GM18909 (cell line): ENCODE results near the gene RAP1GDS1.
A peak's percentile ranks its signal among the peaks of the same experiment; 100 is the strongest.
"Not testable (repeated sequence)": the region's sequence is repeated elsewhere in the genome, so short reads cannot be mapped to it uniquely, and the experiment has no call there.

Source experiments
- ATAC-seq: cut with Tn5 transposase; IDR thresholded peaks from one replicate; pipeline ENCODE4 v1.9.1; 2021; ENCODE audit warnings: mild to moderate bottlenecking; ENCODE audit not compliant: unreplicated experiment, poor library complexity

Gene RAP1GDS1

DNA sequence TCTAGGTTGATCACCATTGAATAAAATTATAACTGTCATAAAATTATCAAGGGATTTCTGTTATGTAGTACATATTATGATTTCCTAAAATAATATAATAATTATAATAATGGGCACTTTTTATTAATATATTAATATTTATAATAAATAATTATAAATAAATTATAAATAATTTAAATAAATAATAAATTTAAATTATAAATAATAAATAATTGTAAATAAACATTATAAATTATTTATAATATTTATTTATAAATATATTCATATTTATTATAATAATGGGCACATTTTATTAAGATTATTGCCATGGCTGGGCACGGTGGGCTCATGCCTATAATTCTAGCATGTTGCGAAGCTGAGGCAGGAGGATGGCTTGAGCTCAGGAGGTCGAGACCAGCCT is 24.5 kb downstream of the RAP1GDS1 start:
- ATAC-seq: no peak

DNA sequence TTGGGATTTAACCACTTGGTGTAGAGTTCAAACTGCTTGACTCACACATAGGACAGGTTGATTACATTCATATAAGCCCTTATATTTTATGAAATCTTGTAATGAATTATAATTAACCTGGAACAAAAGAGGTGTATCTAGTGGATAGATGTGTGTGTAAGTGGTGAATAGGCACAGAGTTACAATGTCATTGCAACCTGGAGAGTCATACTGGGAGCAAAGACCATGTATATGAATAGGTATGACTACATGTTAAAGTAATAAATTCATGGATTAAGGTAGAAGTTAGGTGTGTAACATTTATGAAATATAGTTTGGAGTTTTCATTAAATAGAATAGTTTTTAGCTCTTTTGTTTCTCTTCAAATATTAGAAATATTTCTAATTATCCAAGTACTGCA is 26.1 kb downstream of the RAP1GDS1 start:
- no peak for ATAC-seq

DNA sequence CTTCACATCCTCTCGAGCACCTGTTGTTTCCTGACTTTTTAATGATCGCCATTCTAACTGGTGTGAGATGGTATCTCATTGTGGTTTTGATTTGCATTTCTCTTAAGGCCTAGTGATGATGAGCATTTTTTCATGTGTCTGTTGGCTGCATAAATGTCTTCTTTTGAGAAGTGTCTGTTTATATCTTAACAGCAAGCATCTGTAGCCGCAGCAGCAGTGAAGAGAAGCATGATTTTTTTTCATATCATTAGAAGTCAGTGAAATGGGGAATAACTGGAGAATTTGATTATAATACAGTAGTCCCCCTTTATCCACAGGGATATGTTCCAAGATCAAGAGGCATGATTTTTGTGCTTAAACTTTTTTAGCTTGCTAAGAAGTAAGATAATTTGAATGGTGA is 27.5 kb downstream of the RAP1GDS1 start:
- ATAC-seq: peak; percentile 55

DNA sequence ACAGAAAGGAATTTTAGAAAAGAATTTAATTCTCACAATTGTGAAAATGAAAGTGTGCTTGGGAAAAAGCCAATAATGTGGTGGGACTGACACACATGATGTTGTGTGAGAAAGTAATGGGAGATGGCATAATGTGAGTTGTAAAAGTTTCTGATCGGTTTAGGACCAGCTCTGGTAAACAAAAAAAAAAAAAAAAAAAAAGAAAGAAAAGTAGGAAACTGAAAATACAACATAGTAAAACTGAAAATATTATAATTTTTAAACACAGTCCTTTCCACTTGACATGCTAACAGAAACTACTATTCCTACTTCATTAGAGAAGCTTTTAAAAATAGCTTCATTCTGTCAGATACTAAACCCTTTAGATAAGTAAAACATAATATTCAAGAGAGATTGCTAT is 28.2 kb downstream of the RAP1GDS1 start:
- ATAC-seq: peak; percentile 67

DNA sequence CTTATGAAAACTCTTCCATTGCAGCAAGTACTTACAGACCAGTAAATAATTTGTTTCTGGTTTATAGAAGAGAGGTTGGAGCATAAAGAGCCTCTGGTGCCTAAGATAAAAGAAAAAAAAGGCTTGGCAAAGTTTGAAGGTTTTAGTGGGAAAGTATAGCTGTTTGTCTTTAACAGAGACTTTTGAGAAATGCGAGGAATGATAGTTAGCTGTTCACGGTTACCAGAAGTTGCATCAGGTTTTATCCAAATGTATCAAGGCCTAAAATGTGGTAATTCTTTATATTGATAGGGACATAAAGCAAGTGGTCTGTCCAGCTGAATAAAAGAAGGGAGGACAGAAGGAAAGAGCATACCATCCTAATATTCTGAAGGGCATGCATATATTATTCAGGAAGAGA is 29.3 kb downstream of the RAP1GDS1 start:
- ATAC-seq: no peak

DNA sequence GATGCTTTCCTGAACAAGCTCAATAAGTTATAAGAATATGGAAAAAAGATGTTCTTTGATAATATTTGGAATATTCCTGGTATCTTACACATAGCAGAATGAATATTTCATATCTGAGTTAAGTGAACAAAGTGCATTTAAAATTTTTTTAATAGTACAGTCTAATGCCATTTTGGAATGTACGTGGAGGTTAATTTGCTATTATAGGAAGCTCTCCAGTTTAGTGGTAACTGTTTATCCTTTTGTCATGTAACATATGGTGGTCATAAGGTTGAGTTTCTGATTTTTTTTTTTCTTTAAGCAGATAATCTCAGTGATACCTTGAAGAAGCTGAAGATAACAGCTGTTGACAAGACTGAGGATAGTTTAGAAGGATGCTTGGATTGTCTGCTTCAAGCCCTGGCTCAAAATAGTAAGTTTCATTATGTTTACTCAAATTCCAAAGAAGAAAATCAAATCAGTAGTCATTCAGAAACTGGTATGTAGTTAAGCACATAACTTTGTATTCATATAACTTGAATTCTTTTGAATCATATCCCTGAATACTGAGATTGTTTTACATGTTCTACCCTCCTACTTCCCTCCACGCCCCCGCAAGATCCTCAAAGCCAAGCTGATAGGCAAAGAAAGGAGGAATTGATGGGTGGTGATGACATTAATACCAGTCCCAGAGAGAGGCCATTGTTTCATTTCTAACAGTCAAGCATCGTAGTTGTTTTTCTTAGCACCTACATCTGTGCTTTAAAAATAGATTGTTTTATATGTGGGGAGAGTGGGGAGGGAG is 32.1 kb downstream of the RAP1GDS1 start:
- no peak for ATAC-seq

DNA sequence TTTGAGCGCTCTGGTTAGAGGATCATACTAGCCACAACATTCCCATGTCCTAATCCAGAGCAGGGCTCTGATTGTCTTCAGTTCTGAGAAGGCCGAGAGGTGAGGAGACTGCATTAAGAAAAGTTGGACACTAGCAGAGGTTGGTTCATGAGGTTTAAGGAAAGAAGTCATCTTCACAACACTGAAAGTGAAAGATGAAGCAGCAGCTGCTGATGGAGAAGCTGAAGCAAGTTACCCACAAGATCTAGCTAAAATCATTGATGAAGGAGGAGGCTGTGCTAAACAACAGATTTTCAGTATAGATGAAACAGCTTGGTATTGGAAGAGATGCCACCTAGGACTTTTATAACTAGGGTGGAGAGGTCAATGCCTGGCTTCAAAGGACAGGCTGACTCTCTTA is 36.8 kb downstream of the RAP1GDS1 start:
- peak; percentile 59 for ATAC-seq

DNA sequence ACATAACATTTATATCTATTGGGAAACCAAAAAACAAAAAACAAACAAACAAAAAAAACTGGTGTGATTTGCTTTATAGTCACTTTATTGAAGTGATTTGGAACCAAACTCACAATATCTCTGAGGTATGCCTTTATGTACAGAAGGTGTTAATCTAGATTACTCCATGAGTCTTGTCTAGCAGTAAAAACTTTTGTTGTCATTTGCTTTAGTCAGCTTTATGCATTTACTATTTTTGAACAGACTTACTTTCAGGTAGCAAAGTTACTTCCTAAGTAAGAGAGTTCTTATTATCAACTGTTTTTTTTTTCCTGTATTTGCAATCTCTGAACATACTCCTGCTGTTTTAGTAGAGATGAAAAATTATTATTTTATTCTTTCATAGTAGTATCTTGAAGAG is 39.5 kb downstream of the RAP1GDS1 start:
- no peak for ATAC-seq

DNA sequence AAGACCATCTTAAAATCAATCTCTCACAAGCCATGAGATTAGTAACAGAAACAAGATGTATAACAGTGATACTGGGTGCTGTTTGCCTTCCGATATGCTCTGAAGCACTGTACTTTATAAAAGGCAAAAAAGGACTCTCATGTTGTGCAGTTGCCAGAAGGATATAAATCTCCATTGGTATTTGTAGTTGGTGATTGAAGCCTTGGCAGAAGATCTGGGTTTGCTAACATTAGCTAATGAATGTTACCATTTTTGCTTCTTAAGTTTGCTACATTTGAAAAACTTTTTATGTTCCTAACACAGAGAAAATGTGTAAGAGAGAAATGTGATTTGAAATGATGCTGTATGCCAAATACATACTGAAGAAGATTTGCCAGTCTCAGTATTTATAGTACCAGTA is 44.4 kb downstream of the RAP1GDS1 start:
- ATAC-seq: no peak

DNA sequence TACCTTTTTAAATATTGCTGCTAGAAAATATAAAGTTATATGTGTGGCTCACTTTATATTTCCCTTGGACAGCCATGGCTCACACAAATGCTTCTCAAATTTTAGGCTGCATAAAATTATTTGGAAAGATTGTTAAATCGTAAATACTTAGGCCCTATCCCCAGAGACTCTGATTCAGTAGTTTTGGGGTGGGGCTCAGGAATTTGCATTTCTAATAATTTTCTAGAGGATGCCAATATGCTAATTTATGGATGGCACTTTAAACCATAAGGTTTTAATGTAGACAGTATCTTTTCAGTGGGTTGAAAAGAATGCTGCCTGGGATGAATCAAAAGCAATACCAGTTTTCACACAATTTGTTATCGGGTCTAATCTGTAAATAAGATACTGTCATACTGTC is 49.7 kb downstream of the RAP1GDS1 start:
- no peak for ATAC-seq

DNA sequence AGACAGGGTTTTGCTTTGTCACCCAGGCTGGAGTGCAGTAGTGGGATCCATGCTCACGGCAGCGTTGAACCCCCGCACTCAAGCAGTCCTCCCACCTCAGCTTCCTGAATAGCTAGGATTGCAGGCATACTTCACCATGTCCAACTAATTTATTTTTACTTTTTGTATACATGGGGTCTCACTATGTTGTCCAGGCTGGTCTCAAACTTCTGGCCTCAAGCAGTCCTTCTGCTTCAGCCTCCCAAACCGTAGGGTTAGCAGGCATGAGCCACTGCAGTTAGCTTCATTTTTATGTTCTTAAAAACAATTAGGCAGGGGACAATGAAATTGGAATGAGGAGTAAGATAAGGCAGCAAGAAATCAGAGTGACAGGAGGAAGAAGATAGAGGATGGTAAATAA is 50.5 kb downstream of the RAP1GDS1 start:
- ATAC-seq: no peak

DNA sequence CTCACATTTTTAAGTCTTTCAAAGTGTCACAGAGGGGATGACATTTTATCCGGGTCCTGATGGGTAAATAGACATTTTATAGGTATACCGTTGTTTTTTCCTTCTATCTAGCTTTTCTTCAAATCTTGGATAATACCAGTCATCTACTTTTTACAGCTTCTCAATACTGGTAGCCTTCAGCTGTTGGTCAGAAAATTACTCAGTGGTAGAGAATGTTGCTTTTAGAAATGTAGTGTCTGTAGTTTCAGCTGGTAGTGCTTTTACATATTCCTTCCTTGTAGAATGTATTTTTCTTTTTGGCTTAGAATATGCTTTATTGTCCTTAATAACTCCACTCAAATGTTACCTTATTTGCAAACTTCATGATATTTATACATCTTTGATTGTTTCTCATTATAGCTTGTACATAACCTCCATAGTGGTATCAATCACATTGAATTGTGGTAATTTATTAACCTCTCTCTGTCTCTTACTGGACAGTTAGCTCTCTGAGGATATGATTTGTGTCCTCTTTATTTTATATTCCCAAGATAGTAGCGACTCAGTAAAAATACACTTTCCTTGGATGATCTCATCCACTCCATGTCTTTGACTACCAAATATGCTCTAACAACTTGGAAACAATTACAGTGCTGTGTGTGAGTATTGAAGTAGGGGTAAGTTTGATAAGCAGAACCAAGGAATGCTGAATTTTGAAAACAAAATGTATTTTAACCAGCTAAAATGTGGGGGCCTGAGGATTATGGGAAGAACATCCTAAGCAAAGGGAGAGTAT is 53.8 kb downstream of the RAP1GDS1 start:
- no peak for ATAC-seq

DNA sequence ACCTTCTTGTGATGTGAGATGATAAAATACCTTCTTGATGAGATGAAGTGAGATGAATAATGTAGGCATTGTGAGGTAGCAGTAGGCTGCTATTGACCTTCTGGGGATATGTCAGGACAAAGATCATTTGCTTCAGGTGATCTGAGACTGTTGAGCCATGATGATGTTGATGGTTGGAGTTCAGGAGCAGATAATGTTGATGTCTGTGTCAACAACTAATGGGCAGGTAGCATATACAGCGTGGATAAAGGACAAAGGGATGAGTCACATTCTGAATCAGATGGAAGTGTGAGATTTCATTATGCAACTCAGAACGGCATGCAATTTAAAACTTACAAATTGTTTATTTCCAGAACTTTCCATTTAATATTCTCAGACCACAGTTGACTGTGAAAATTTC is 57.3 kb downstream of the RAP1GDS1 start:
- ATAC-seq: no peak

DNA sequence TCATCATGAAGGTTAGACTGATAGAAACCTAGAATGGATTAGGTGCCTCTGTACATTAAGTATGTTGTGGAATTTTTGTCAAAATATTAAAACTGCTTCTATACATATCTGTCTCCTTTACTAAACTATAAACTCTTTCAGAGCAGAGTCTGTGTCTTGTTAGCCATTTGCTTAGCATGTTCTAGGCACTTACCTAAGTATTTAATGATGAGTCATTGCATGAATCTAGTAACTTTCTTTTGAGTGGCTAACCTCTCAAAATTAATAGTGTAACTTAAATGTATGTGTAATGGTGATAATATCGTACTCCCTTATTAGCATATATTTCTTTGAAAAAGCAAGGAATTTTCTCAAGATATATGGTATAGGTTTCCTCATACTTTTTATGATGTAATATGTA is 57.8 kb downstream of the RAP1GDS1 start:
- ATAC-seq: no peak

DNA sequence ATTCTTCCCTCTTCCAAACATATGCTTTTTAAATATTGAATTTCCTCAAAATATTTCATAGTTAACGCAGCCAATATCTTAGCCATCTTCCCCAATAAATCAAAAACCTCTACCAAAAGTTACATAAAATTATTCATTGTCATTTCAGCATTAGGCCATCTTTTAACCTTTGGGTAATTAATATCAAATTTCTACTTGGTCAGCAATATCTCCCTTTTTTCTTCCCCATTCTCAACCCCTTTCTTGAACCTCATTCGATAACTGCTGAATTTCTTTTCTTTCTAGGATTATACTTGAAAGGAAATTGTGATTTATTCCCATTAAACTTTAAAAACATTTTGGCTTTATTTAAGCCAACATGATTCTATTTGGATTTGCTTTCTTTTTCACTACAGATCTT is 65.0 kb downstream of the RAP1GDS1 start:
- ATAC-seq: no peak

DNA sequence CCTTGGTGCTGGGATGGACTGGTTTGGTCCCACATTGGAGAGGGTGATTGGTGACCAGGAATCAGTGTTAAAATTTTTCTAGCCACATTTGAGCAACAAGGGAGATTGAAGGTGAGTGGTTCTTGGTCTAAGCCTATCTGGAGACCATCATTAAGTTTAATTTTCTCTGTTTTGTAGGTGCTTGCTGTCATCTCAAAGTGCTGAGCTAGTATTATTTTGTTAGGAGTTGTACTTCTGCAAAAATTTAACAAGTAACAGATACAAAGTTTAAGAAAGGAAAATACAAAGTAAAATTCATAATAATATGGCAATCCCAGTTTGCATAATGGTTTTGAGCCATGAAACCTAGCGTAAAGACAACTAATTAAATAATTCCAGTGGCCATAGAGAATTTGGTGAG is 66.5 kb downstream of the RAP1GDS1 start:
- ATAC-seq: no peak

DNA sequence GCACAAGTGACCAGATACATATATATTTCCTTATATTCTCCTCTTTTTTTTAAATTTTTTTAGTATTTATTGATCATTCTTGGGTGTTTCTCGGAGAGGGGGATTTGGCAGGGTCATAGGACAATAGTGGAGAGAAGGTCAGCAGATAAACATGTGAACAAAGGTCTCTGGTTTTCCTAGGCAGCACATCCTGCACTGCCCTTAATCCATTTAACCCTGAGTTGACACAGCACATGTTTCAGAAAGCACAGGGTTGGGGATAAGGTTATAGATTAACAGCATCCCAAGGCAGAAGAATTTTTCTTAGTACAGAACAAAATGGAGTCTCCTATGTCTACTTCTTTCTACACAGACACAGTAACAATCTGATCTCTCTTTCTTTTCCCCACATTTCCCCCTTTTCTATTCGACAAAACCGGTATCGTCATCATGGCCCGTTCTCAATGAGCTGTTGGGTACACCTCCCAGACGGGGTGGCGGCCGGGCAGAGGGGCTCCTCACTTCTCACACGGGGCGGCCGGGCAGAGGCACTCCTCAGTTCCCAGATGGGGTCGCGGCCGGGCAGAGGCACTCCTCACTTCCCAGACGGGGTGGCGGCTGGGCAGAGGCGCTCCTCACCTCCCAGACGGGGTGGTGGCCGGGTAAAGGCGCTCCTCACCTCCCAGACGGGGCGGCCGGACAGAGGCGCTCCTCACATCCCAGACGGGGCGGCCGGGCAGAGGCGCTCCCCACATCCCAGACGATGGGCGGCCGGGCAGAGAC is 68.9 kb downstream of the RAP1GDS1 start:
- ATAC-seq: not testable (repeated sequence)

DNA sequence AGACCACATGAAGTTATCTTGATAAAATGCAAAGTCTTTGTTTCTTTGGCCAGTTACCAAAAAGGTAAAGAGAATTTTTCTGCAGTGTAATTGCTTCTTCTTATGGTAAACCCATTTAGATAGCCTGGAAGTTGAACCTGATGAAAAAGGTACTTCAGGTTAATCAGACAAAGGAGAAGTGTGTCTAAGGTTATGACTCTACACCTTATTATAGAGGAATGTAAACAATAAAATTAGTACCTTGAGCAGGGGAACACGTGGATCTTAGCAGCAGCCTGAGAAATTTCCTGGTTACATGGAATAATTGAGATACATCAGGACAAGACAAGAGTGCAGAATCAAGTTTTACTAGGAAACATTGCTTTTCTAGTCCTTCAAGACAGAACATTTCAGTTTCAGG is 70.8 kb downstream of the RAP1GDS1 start:
- ATAC-seq: no peak

DNA sequence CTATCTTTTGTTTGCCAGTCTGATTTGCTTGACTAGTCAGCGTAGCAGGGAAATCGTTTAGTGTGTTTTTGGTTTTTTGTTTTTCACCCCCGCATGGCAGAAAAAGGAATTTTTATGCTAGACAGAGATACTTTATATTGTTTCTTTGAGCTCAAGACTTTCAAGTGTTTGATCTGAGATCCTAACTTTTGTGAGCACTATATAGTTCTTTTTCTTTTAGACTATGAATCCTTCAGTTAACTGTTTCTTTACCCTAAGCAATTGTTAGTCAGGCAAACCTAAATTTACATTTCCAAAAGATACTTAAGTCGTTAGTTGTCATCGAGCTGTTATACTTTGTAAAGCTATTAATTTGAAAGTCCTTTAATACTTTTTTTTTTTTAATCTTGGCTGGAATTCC is 73.3 kb downstream of the RAP1GDS1 start:
- no peak for ATAC-seq

DNA sequence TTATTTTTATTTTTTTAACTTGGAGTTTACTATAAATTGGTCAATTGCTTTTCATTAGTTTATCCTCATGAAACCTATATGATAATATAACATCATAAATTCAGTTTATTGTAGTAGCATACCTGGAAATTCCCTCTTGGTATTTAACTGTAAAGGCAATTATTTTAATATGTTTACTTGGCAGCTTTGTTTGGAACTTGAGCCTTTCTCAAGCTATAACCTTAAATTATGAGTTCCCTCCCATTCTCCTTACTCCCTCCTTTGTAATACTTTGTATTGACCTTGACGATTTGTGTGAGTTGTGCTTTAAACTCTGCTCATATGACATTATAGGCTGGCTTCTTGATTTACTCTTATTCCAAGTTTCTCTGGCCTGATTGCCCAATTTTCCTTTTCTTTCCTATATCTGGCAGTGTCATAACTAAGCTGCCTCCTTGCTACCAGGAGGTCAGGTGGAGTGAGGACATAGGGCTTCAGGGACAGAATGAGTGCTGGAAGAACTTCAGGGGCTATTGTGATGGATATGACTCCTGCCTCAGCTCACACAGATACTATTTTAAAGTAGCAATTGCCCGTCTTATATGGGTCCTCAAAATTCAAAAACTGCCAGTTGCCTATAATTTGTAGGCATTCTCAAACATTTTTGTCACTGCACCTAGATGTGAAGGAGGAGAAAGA is 77.7 kb downstream of the RAP1GDS1 start:
- ATAC-seq: no peak

DNA sequence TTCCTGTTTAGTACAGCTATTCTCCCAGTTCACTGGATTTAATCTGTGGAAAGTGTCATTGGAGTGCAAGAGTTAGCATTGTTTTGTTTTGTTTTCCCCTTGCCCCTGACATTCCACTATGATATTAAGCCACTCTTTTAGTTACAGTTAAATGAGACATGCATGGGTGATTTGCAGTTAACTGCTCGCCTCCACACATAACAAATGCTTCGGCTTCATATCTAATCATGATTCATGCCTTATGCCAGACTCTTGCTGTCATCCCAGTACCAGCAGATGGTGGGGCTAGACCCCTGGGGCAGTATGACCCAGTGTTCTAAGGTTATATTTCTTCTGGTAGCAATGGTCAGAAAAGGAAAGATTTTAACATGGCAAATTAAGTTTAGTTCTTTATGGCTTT is 80.1 kb downstream of the RAP1GDS1 start:
- ATAC-seq: no peak
